Erythroblast (primary cell): ENCODE data around the gene FHDC1.

Source experiments
- GATA1 ChIP-seq: IDR thresholded peaks from 2 replicates; pipeline ENCODE4 v1.6.1; 2011; ENCODE audit warnings: low read depth, mild to moderate bottlenecking, control low read depth, low read length, moderate library complexity
- POLR2A ChIP-seq: IDR thresholded peaks from 2 replicates; pipeline ENCODE4 v1.6.1; 2011; ENCODE audit warnings: mild to moderate bottlenecking, low read length

- no peak for TF ChIP-seq POLR2A
- no peak for TF ChIP-seq GATA1
These were observed 9.2 kb upstream of the FHDC1 start for GRCh38 chr4:152926959-152927358.
